ENCODE data around the gene IL1RN.

- no peak for TF ChIP-seq RAD21 (IDR thresholded peaks at IDR 0.05; ENCODE audit: low read length)
- TF ChIP-seq, protein P1, sequence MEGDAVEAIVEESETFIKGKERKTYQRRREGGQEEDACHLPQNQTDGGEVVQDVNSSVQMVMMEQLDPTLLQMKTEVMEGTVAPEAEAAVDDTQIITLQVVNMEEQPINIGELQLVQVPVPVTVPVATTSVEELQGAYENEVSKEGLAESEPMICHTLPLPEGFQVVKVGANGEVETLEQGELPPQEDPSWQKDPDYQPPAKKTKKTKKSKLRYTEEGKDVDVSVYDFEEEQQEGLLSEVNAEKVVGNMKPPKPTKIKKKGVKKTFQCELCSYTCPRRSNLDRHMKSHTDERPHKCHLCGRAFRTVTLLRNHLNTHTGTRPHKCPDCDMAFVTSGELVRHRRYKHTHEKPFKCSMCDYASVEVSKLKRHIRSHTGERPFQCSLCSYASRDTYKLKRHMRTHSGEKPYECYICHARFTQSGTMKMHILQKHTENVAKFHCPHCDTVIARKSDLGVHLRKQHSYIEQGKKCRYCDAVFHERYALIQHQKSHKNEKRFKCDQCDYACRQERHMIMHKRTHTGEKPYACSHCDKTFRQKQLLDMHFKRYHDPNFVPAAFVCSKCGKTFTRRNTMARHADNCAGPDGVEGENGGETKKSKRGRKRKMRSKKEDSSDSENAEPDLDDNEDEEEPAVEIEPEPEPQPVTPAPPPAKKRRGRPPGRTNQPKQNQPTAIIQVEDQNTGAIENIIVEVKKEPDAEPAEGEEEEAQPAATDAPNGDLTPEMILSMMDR (conservative IDR thresholded peaks at IDR 0.05; ENCODE audit: low read depth, low read length), result no peak
- TF ChIP-seq CHD1 (IDR thresholded peaks at IDR 0.05; ENCODE audit: low read depth, low read length), result no peak
- no peak for TF ChIP-seq RFX5 (IDR thresholded peaks at IDR 0.05; ENCODE audit: low read depth, low read length)
- TF ChIP-seq POLR2A (IDR thresholded peaks at IDR 0.05; ENCODE audit: low read depth, low read length), result no peak
- TF ChIP-seq MAFK (IDR thresholded peaks at IDR 0.05; ENCODE audit: low read depth, low read length), result no peak
- TF ChIP-seq MXI1 (IDR thresholded peaks at IDR 0.05; ENCODE audit: borderline replicate concordance, low read depth, low read length), result no peak
- TF ChIP-seq MAZ (IDR thresholded peaks at IDR 0.05; ENCODE audit: borderline replicate concordance, low read depth, low read length), result no peak
Observed at GRCh38 chr2:113098532-113098931, 28.9 kb upstream of the IL1RN start.

Measured in IMR-90 (cell line).